GM21367 (cell line): ENCODE measurements around the gene ITGA6.

ENCODE experiments used
- ATAC-seq: cut with Tn5 transposase; IDR thresholded peaks from one replicate; pipeline ENCODE4 v1.9.1; 2021; ENCODE audit not compliant: unreplicated experiment

The ITGA6 gene

GRCh38 chr2:172439911-172440310 is 12.5 kb downstream of the ITGA6 start:
- ATAC-seq: no peak

- no peak for ATAC-seq
Measured at GRCh38 chr2:172440795-172441194, 13.4 kb downstream of the ITGA6 start.

GRCh38 chr2:172442072-172442895 is 14.9 kb downstream of the ITGA6 start:
- ATAC-seq: no peak

GRCh38 chr2:172445851-172446250 is 18.5 kb downstream of the ITGA6 start:
- ATAC-seq: no peak

GRCh38 chr2:172446474-172447063 is 19.2 kb downstream of the ITGA6 start:
- ATAC-seq: no peak

GRCh38 chr2:172447811-172448493 is 20.6 kb downstream of the ITGA6 start:
- ATAC-seq: no peak

- ATAC-seq: no peak
Measured at GRCh38 chr2:172448544-172449267, 21.3 kb downstream of the ITGA6 start.

- ATAC-seq: no peak
Measured at GRCh38 chr2:172449911-172450550, 22.6 kb downstream of the ITGA6 start.

GRCh38 chr2:172451923-172452322 is 24.5 kb downstream of the ITGA6 start:
- ATAC-seq: no peak

- ATAC-seq: no peak
Measured at GRCh38 chr2:172452845-172453244, 25.5 kb downstream of the ITGA6 start.

GRCh38 chr2:172454404-172455120 is 27.2 kb downstream of the ITGA6 start:
- ATAC-seq: no peak

- no peak for ATAC-seq
Measured at GRCh38 chr2:172455121-172455515, 27.7 kb downstream of the ITGA6 start.

- ATAC-seq: no peak
Measured at GRCh38 chr2:172456002-172456401, 28.6 kb downstream of the ITGA6 start.

- no peak for ATAC-seq
Measured at GRCh38 chr2:172457536-172457935, 30.1 kb downstream of the ITGA6 start.

GRCh38 chr2:172458561-172459124 is 31.3 kb downstream of the ITGA6 start:
- ATAC-seq: no peak

- no peak for ATAC-seq
Measured at GRCh38 chr2:172460780-172461201, 33.4 kb downstream of the ITGA6 start.

- peak; percentile 50 for ATAC-seq
Measured at GRCh38 chr2:172461591-172462372, 34.4 kb downstream of the ITGA6 start.

- ATAC-seq: no peak
Measured at GRCh38 chr2:172462373-172462848, 35.0 kb downstream of the ITGA6 start.

- ATAC-seq: no peak
Measured at GRCh38 chr2:172462849-172463381, 35.5 kb downstream of the ITGA6 start.
